SK-N-MC (cell line): ENCODE results near the gene PLIN1.

Source experiments
- EZH2 ChIP-seq: fragments of 200-600 bp; sonication (generic); IDR thresholded peaks from one replicate; pipeline ENCODE4 v1.6.1; 2017; ENCODE audit warnings: antibody characterized with exemption
- POLR2AphosphoS5 ChIP-seq: IDR thresholded peaks from 2 replicates; pipeline ENCODE4 v1.6.1; 2012; ENCODE audit warnings: mild to moderate bottlenecking, low read depth, low read length, borderline replicate concordance

GRCh38 chr15:89675606-89676005 lies 3.6 kb downstream of the PLIN1 start:
- TF ChIP-seq POLR2AphosphoS5 (no peak), EZH2 (no peak)
